K562 (cell line): Measurements from ENCODE around the gene NEMF. TPM values are rescaled to one million over a fixed set of nuclear protein-coding genes. Genes with fewer than 3 reads are reported as not detected.

Experiments used
- ATAC-seq: fragments of 200-7000 bp; cut with Tn5 transposase; 3 replicates; pipeline ENCODE4 v1.9.1; 2020; ENCODE audit warnings: moderate library complexity
- BruUV-seq: library from RNA; stranded (reverse); fragments of 400-500 nt; replicated peaks from 2 replicates; lab custom pipeline; 2021; lab: Mats Ljungman, UMichigan
- CTCF ChIA-PET: fragments of 300-600 bp; formaldehyde crosslinking; extraction: SDS; loops from one replicate; lab custom pipeline; 2021; ENCODE audit warnings: low intra/inter-chr PET ratio; lab: Yijun Ruan, JAX
- POLR2A ChIA-PET: fragments of 300-600, 350-650 bp; sonication (Branson Sonifier 250); formaldehyde crosslinking; extraction: SDS; loops from one replicate; lab custom pipeline; 2021; ENCODE audit warnings: antibody characterized with exemption, inconsistent platforms; lab: Yijun Ruan, JAX
- DNase-seq, 4 experiments: peaks; one replicate each; pipeline versions ENCODE4 v3.0.0 to v3.0.0-alpha.2; 2011 to 2018; ENCODE audit warnings: low spot score in 3 of 4, mixed read lengths in 3 of 4; ENCODE audit errors: extremely low read depth in 1 of 4
- FAIRE-seq: peaks from 2 replicates; lab custom pipeline; 2011; peaks lifted over from hg19 to GRCh38; lab: Jason Lieb, UNC
- H2AFZ ChIP-seq: 2 replicates; pipeline ENCODE4 v1.6.0; 2011; ENCODE audit warnings: low read depth, low read length, control low read depth, inconsistent platforms
- H3K27ac ChIP-seq: fragments of 200-600 bp; 3 replicates; pipeline ENCODE4 v1.8.0; 2011; ENCODE audit warnings: low read depth, mild to moderate bottlenecking, control low read depth, inconsistent platforms, low read length, moderate library complexity, mixed read lengths; ENCODE audit errors: extremely low read depth
- H3K27me3 ChIP-seq, 2 experiments: fragments of 300-600 bp in 1 of 2; 2 replicates in 1 of 2; 3 replicates in 1 of 2; pipeline versions ENCODE4 v1.6.0 to v1.8.0; 2011; ENCODE audit warnings: inconsistent platforms in 2 of 2, low read length in 2 of 2, mild to moderate bottlenecking in 1 of 2, mixed read lengths in 1 of 2, moderate library complexity in 1 of 2; ENCODE audit not compliant: control insufficient read depth in 2 of 2, insufficient read depth in 2 of 2
- H3K36me3 ChIP-seq: fragments of 300-600 bp; 3 replicates; pipeline ENCODE4 v1.8.0; 2011; ENCODE audit warnings: mild to moderate bottlenecking, low read length, inconsistent platforms; ENCODE audit not compliant: control insufficient read depth, insufficient read depth
- H3K4me1 ChIP-seq, 2 experiments: fragments of 200-600 bp in 1 of 2; replicated peaks in 1 of 2; 2 replicates in 1 of 2; 3 replicates in 1 of 2; pipeline versions ENCODE4 v1.5.1 to v1.8.0; 2011; ENCODE audit warnings: inconsistent platforms in 2 of 2, low read length in 2 of 2, mild to moderate bottlenecking in 1 of 2, mixed read lengths in 1 of 2, moderate library complexity in 1 of 2; ENCODE audit not compliant: control insufficient read depth in 2 of 2, insufficient read depth in 2 of 2
- H3K4me2 ChIP-seq: 2 replicates; pipeline ENCODE4 v1.6.1; 2011; ENCODE audit warnings: low read length, control low read depth, inconsistent platforms, mixed read lengths; ENCODE audit not compliant: insufficient read depth
- H3K4me3 ChIP-seq: fragments of 200-600 bp; sonication (generic), shearing (Covaris generic); 2 replicates; pipeline ENCODE4 v1.5.1; 2016; ENCODE audit warnings: control low read depth, inconsistent platforms
- H3K79me2 ChIP-seq: fragments of 200-600 bp; 3 replicates; pipeline ENCODE4 v1.8.0; 2011; ENCODE audit warnings: low read length, inconsistent platforms; ENCODE audit not compliant: control insufficient read depth, insufficient read depth
- H3K9ac ChIP-seq, 2 experiments: 2 replicates each; pipeline versions ENCODE4 v1.6.0 to v1.6.1; 2011; ENCODE audit warnings: low read depth in 2 of 2, low read length in 2 of 2, control low read depth in 1 of 2, inconsistent platforms in 1 of 2, mild to moderate bottlenecking in 1 of 2, mixed read lengths in 1 of 2; ENCODE audit not compliant: insufficient read depth in 1 of 2
- H3K9me1 ChIP-seq: one replicate; pipeline ENCODE4 v1.6.0; 2011; ENCODE audit warnings: inconsistent platforms, mild to moderate bottlenecking, low read length, moderate library complexity; ENCODE audit not compliant: control insufficient read depth, insufficient read depth
- H3K9me3 ChIP-seq: replicated peaks from 2 replicates; pipeline ENCODE4 v1.5.1; 2011; ENCODE audit warnings: low read depth, low read length, inconsistent platforms; ENCODE audit not compliant: control insufficient read depth, insufficient read depth
- H4K20me1 ChIP-seq: replicated peaks from 2 replicates; pipeline ENCODE4 v1.6.1; 2011; ENCODE audit warnings: low read length, inconsistent platforms, mixed read lengths; ENCODE audit not compliant: control insufficient read depth, insufficient read depth
- ADNP ChIP-seq: fragments of 200-800 bp; sonication (Bioruptor generic); IDR thresholded peaks from 2 replicates; pipeline ENCODE4 v1.6.1; 2016; ENCODE audit warnings: missing genetic modification characterization, missing compliant biosample characterization
- HDAC2 ChIP-seq: fragments of 450-650 bp; IDR thresholded peaks from 2 replicates; pipeline ENCODE4 v1.6.1; 2016; ENCODE audit warnings: mild to moderate bottlenecking
- HNRNPK ChIP-seq: fragments of 200-400 bp; formaldehyde crosslinking; IDR thresholded peaks from one replicate; pipeline ENCODE4 v1.6.1; 2018; ENCODE audit warnings: mild to moderate bottlenecking, low read depth, low read length; ENCODE audit not compliant: poor library complexity, severe bottlenecking
- IFI16 ChIP-seq: fragments of 250-450 bp; sonication (Bioruptor Pico); IDR thresholded peaks from 2 replicates; pipeline ENCODE4 v2.1.2; 2022; ENCODE audit warnings: mild to moderate bottlenecking, inconsistent platforms
- JUND ChIP-seq, 2 experiments: IDR thresholded peaks; 2 replicates in 1 of 2; 3 replicates in 1 of 2; pipeline ENCODE4 v1.6.1; 2011; ENCODE audit warnings: borderline replicate concordance in 2 of 2, low read depth in 2 of 2, low read length in 2 of 2, improper control_type of control experiment in 1 of 2, missing biosample characterization in 1 of 2, missing genetic modification characterization in 1 of 2, missing genetic modification reagents in 1 of 2
- MEF2A ChIP-seq: IDR thresholded peaks from 2 replicates; pipeline ENCODE4 v1.6.1; 2011; ENCODE audit warnings: low read depth, mild to moderate bottlenecking, low read length, moderate library complexity; ENCODE audit not compliant: control insufficient read depth
- MEIS2 ChIP-seq: fragments of 450-650 bp; IDR thresholded peaks from 2 replicates; pipeline ENCODE4 v1.6.1; 2014; ENCODE audit warnings: mild to moderate bottlenecking; ENCODE audit not compliant: partially characterized antibody
- POLR2A ChIP-seq: fragments of 450-650 bp; conservative IDR thresholded peaks from 2 replicates; pipeline ENCODE4 v1.6.1; 2016
- RNF2 ChIP-seq: sonication (generic); IDR thresholded peaks from 2 replicates; pipeline ENCODE4 v1.6.1; 2016
- SNIP1 ChIP-seq: fragments of 450-650 bp; IDR thresholded peaks from 2 replicates; pipeline ENCODE4 v1.7.1; 2017; ENCODE audit warnings: low read depth, mild to moderate bottlenecking
- ZNF766 ChIP-seq: fragments of 200-800 bp; sonication (Bioruptor generic); conservative IDR thresholded peaks from 2 replicates; pipeline ENCODE4 v1.6.1; 2016; ENCODE audit warnings: missing genetic modification characterization, missing compliant biosample characterization
- WGBS: fragments of 100-300 bp; shearing (Covaris generic); methylation state at CpG from one replicate; pipeline ENCODE4 v1.1.6; 2016; ENCODE audit warnings: low coverage, mixed read lengths; ENCODE audit not compliant: insufficient coverage; ENCODE audit errors: missing lambda C conversion rate; 5-methylcytosine and 5-hydroxymethylcytosine counted together
- in situ Hi-C: fragments of 300-500 bp; cut with MboI; formaldehyde crosslinking; loops from 4 replicates; pipeline ENCODE4 v1.15.0; 2018; ENCODE audit warnings: inconsistent platforms, mixed read lengths
- intact Hi-C: fragments of 100-400 bp; cut with micrococcal nuclease; formaldehyde crosslinking; loops from 2 replicates; pipeline ENCODE4 v1.14.2; 2022
- polyA plus RNA-seq, 8 experiments: library from polyadenylated mRNA; depleted of rRNA in 4 of 8; stranded (reverse) in 5 of 8; unstranded in 3 of 8; fragments of >200 nt; fragmentation: Nextera tagmentation in 2 of 8; fragmentation: Illumina TruSeq in 1 of 8; extraction: Ambion mirVana in 2 of 8; extraction: Trizol in 1 of 8; gene quantifications; 2 replicates each; pipeline versions ENCODE4 v1.2.1 to v1.2.3, GENCODE V29; 2011 to 2014; ENCODE audit warnings: inconsistent platforms in 1 of 8, missing spikeins in 1 of 8
- total RNA-seq, 7 experiments: library from RNA; depleted of rRNA in 6 of 7; stranded (reverse); fragments of >200 nt in 6 of 7; fragmentation: Illumina TruSeq in 2 of 7; extraction: Trizol in 2 of 7; gene quantifications; 2 replicates each; pipeline versions ENCODE4 v1.2.1 to v1.2.3, GENCODE V29; 2011 to 2021; ENCODE audit warnings: low replicate concordance in 1 of 7
- TF ChIP-seq, protein P1 (sequence below), 2 experiments: IDR thresholded peaks in 1 of 2; conservative IDR thresholded peaks in 1 of 2; 2 replicates each; pipeline ENCODE4 v1.6.1; 2016; ENCODE audit warnings: low read depth in 2 of 2, mild to moderate bottlenecking in 1 of 2, missing compliant biosample characterization in 1 of 2, missing genetic modification characterization in 1 of 2, moderate library complexity in 1 of 2
- TF ChIP-seq, protein P2 (sequence below): sonication (generic); IDR thresholded peaks from 2 replicates; pipeline ENCODE4 v1.6.1; 2016
- TF ChIP-seq, protein P3 (sequence below): fragments of 450-650 bp; IDR thresholded peaks from 2 replicates; pipeline ENCODE4 v1.6.1; 2016

NEMF gene
- total and polyA plus RNA-seq, 9 of the 15 experiments (the other 6 are each of a cell fraction or from before 2014, with no cell fraction given) = 38.8 to 94.4 (median 61.0) TPM

DNA sequence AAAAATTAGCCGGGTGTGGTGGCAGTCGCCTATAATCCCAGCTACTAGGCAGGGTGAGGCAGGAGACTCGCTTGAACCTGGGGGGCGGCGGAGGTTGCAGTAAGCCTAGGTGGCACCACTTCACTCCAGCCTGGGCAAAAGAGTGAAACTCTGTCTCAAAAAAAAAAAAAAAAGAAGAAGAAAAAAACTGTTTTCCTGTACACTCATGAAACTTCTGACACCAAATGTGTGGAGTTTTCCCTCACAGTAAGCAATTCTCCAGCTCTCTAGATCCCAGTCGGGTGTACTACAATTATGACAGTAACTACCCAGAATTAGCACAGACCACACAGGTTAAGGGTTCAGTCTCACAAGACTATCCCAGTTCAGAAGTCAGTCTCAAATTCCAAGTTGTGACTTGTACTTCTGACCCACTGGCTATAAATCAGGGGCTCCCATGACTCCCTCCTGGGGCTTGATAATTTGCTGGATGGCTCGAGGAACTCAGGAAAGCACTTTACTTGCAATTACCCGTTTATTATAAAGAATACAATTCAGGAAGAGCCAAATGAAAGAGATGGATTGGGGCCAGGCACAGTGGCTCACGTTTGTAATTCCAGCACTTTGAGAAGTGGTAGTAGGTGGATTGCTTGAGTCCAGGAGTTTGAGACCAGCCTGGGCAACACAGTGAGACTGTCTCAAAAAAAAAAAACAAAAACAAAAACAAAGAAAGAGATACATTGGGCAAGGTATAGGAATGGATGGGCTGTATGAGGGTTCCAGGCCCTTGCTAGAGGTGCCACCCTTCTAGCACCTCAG, 27.9 kb upstream of the NEMF start:
- H3K36me3 ChIP-seq = no peaks in the 10 kb centered on the region
- H3K4me3 ChIP-seq = no peak overlapping the region
- no peaks in the 10 kb centered on the region for H3K79me2 ChIP-seq
- H2AFZ ChIP-seq = peak overlapping the region; percentile 77
- TF ChIP-seq ZNF766 (CRISPR knock-in tag) = 0 out of 2 replicates have a peak, but pooled peaks have one; percentile 5
- TF ChIP-seq HDAC2 = no peak
- TF ChIP-seq SNIP1 = no peak
- no peak for TF ChIP-seq ADNP (tag)
- TF ChIP-seq, protein P1, sequence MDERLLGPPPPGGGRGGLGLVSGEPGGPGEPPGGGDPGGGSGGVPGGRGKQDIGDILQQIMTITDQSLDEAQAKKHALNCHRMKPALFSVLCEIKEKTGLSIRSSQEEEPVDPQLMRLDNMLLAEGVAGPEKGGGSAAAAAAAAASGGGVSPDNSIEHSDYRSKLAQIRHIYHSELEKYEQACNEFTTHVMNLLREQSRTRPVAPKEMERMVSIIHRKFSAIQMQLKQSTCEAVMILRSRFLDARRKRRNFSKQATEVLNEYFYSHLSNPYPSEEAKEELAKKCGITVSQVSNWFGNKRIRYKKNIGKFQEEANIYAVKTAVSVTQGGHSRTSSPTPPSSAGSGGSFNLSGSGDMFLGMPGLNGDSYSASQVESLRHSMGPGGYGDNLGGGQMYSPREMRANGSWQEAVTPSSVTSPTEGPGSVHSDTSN (CRISPR knock-in tag; IDR thresholded peaks at IDR 0.05; ENCODE audit: low read depth) = no peak
- TF ChIP-seq, protein P1 (tag; conservative IDR thresholded peaks at IDR 0.05; ENCODE audit: low read depth) = peak; percentile 38; the same call in 1 of the 2 replicates
- peak; percentile 80 for TF ChIP-seq MEIS2
- TF ChIP-seq HNRNPK = no peak
- TF ChIP-seq JUND (IDR thresholded peaks at IDR 0.05; ENCODE audit: borderline replicate concordance, low read depth, low read length) = no peak
- TF ChIP-seq JUND (tag; IDR thresholded peaks at IDR 0.05; ENCODE audit: borderline replicate concordance, low read depth, low read length) = no peak
- TF ChIP-seq IFI16 (CRISPR knock-in tag) = no peak
- peak; percentile 30; the same call in 1 of the 2 replicates for TF ChIP-seq MEF2A
- TF ChIP-seq, protein P2, sequence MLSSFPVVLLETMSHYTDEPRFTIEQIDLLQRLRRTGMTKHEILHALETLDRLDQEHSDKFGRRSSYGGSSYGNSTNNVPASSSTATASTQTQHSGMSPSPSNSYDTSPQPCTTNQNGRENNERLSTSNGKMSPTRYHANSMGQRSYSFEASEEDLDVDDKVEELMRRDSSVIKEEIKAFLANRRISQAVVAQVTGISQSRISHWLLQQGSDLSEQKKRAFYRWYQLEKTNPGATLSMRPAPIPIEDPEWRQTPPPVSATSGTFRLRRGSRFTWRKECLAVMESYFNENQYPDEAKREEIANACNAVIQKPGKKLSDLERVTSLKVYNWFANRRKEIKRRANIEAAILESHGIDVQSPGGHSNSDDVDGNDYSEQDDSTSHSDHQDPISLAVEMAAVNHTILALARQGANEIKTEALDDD = peak; percentile 83
- TF ChIP-seq RNF2 = no peak
- TF ChIP-seq, protein P3, sequence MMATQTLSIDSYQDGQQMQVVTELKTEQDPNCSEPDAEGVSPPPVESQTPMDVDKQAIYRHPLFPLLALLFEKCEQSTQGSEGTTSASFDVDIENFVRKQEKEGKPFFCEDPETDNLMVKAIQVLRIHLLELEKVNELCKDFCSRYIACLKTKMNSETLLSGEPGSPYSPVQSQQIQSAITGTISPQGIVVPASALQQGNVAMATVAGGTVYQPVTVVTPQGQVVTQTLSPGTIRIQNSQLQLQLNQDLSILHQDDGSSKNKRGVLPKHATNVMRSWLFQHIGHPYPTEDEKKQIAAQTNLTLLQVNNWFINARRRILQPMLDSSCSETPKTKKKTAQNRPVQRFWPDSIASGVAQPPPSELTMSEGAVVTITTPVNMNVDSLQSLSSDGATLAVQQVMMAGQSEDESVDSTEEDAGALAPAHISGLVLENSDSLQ = peak; percentile 46
- no peak for TF ChIP-seq POLR2A
- TF ChIP-seq, all 486 proteins: peak for 6
- peak in 1 of 4 experiments; percentile 55 for DNase-seq
- no TSS peak for BruUV-seq
- peak overlapping the region; percentile 32 for H3K4me2 ChIP-seq
- WGBS = 20% methylated on average over 6 of the region's 9 CpGs
- intact Hi-C loops (no loop called here), in situ Hi-C loops (no loop called here)
- ChIA-PET CTCF (no interaction called here), POLR2A (interaction anchor here (0.9 to 2.3 kb wide), 5 partner anchors 11 to 232 kb away, joined by 3 to 12 read pairs (median 3); partner anchors contain the start of gene ARF6)
- H3K9me1 ChIP-seq = no peaks in the 10 kb centered on the region
- peaks cover 17 to 29% of the 10 kb centered on the region in 2 experiments for H3K4me1 ChIP-seq
- peak overlapping the region in 1 of 2 experiments; percentile 41; a peak in 1 of 4 replicates for H3K9ac ChIP-seq
- peak; percentile 34 for ATAC-seq
- peak; percentile 64 for FAIRE-seq
- no peaks in the 10 kb centered on the region for H3K9me3 ChIP-seq
- H4K20me1 ChIP-seq = no peaks in the 10 kb centered on the region
- H3K27ac ChIP-seq = peak overlapping the region; percentile 67
- H3K27me3 ChIP-seq = no peaks in the 10 kb centered on the region
